SW480 (cell line): ENCODE results near the gene PBRM1.
"Not testable (repeated sequence)": the region's sequence is repeated elsewhere in the genome, so short reads cannot be mapped to it uniquely, and the experiment has no call there.

Source experiments
- DNase-seq: peaks from one replicate; pipeline ENCODE4 v3.0.0-alpha.2; 2016; ENCODE audit warnings: low spot score

PBRM1 gene

GRCh38 chr3:52685709-52686691 is at the start of gene PBRM1, which contains the start of gene GNL3:
TSS of gene PBRM1 (minus strand) at chr3:52685913.
TSS of gene GNL3 (plus strand) at chr3:52686032. CDS start at chr3:52686093, 61 bp downstream.
- DNase-seq: peak; percentile 94

- no peak for DNase-seq
These were observed 47.7 kb upstream of the PBRM1 start for GRCh38 chr3:52733256-52733891.

GRCh38 chr3:52731590-52731989 is 45.9 kb upstream of the PBRM1 start:
- no peak for DNase-seq

GRCh38 chr3:52730681-52731080 is 45.0 kb upstream of the PBRM1 start:
- DNase-seq: no peak

GRCh38 chr3:52728753-52729152 is 43.0 kb upstream of the PBRM1 start:
- DNase-seq: not testable (repeated sequence)

GRCh38 chr3:52724511-52724910 is 38.8 kb upstream of the PBRM1 start:
- no peak for DNase-seq

- DNase-seq: no peak
These were observed 38.2 kb upstream of the PBRM1 start for GRCh38 chr3:52723935-52724334.

GRCh38 chr3:52722491-52722890 is 36.8 kb upstream of the PBRM1 start:
- no peak for DNase-seq

GRCh38 chr3:52721730-52722008 is 36.0 kb upstream of the PBRM1 start:
- DNase-seq: no peak

GRCh38 chr3:52721002-52721729 is 35.5 kb upstream of the PBRM1 start:
- DNase-seq: no peak

GRCh38 chr3:52719618-52720017 is 33.9 kb upstream of the PBRM1 start:
- DNase-seq: no peak

- DNase-seq: no peak
These were observed 30.1 kb upstream of the PBRM1 start for GRCh38 chr3:52715714-52716305.

GRCh38 chr3:52714335-52715302 is 28.9 kb upstream of the PBRM1 start:
- DNase-seq: no peak

- DNase-seq: no peak
These were observed 26.8 kb upstream of the PBRM1 start for GRCh38 chr3:52712291-52713212.

- no peak for DNase-seq
These were observed 24.8 kb upstream of the PBRM1 start for GRCh38 chr3:52710512-52710911.

GRCh38 chr3:52707585-52707984 is 21.9 kb upstream of the PBRM1 start:
- no peak for DNase-seq

GRCh38 chr3:52705688-52706686 is 20.3 kb upstream of the PBRM1 start, which contains the start of the genes GLT8D1 and SPCS1:
TSS of gene GLT8D1 (minus strand) at chr3:52705791. CDS start at chr3:52700460, 5,331 bp downstream.
TSS of gene SPCS1 (plus strand) at chr3:52706106. CDS start at chr3:52706247, 141 bp downstream.
- peak; percentile 85 for DNase-seq

GRCh38 chr3:52705438-52705687 is 19.6 kb upstream of the PBRM1 start:
- no peak for DNase-seq
